Esophagus muscularis mucosa (tissue), 3 donors: ENCODE results near the gene MB21D2.

Experiments used
- POLR2A ChIP-seq: fragments of 450-650 bp; IDR thresholded peaks from one replicate; pipeline ENCODE4 v1.6.1; 2017; ENCODE audit warnings: antibody characterized with exemption, moderate library complexity, mild to moderate bottlenecking, low read depth
- POLR2AphosphoS5 ChIP-seq, 2 donors: sonication (generic); formaldehyde crosslinking; IDR thresholded peaks; one replicate each; pipeline ENCODE4 v1.6.1; 2017; ENCODE audit warnings: antibody characterized with exemption in 2 of 2
- TF ChIP-seq, protein P1 (sequence below), 3 experiments: fragments of 200-600 bp in 2 of 3; fragments of 450-650 bp in 1 of 3; sonication (generic) in 2 of 3; IDR thresholded peaks; one replicate each; pipeline ENCODE4 v1.5.1; 2017 to 2019; ENCODE audit warnings: antibody characterized with exemption in 3 of 3, mild to moderate bottlenecking in 2 of 3, moderate library complexity in 1 of 3

DNA sequence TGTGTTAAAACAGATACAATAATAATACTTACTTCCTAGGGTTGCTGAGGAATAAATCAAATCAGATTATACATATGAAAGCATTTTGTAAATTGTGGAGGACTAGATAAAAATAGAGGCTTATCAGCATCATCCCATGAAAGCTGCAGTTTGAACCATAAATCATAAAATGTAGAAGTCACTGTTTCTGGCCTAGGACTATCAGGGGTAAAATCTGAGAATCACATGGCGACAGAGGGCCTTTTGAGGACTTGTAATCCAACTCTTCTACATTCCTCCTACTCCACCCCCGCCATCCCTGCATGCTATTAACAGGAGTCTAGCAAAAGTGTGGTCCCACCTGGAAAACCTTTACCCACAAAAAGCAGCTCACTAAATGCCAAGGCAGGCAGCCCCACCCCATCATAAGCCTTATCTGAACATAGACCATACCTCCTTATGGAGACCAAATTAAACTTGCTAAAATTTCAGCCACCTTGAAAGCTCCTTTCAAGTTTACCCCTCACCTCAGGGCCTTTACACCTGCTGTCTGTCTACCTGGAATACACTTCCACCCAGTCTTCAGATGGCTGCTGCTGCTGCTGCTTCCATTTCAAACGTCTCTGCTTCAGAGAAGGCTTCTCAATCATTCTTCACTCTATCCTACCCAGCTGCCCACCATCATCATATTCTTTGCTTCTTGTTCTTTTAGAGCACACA, 11.5 kb downstream of the MB21D2 start:
- TF ChIP-seq, protein P1, sequence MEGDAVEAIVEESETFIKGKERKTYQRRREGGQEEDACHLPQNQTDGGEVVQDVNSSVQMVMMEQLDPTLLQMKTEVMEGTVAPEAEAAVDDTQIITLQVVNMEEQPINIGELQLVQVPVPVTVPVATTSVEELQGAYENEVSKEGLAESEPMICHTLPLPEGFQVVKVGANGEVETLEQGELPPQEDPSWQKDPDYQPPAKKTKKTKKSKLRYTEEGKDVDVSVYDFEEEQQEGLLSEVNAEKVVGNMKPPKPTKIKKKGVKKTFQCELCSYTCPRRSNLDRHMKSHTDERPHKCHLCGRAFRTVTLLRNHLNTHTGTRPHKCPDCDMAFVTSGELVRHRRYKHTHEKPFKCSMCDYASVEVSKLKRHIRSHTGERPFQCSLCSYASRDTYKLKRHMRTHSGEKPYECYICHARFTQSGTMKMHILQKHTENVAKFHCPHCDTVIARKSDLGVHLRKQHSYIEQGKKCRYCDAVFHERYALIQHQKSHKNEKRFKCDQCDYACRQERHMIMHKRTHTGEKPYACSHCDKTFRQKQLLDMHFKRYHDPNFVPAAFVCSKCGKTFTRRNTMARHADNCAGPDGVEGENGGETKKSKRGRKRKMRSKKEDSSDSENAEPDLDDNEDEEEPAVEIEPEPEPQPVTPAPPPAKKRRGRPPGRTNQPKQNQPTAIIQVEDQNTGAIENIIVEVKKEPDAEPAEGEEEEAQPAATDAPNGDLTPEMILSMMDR (IDR thresholded peaks at IDR 0.05): no peak
- TF ChIP-seq POLR2A (no peak), POLR2AphosphoS5 (IDR thresholded peaks at IDR 0.05) (no peak)
